Measurements from ENCODE around the gene DENND6A. TPM values are rescaled to one million over a fixed set of nuclear protein-coding genes. Genes with fewer than 3 reads are reported as not detected.

DENND6A gene, protein sequence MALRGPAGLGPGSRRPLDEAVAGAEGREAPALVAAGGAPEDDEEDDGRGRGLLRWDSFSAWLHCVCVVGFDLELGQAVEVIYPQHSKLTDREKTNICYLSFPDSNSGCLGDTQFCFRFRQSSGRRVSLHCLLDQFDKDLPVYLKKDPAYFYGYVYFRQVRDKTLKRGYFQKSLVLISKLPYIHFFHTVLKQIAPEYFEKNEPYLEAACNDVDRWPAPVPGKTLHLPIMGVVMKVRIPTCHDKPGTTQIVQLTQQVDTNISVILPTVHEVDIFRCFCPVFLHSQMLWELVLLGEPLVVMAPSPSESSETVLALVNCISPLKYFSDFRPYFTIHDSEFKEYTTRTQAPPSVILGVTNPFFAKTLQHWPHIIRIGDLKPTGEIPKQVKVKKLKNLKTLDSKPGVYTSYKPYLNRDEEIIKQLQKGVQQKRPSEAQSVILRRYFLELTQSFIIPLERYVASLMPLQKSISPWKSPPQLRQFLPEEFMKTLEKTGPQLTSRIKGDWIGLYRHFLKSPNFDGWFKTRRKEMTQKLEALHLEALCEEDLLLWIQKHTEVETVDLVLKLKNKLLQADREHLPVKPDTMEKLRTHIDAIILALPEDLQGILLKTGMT
- total RNA-seq: 1 to 10 TPM; 5.9 to 9.9 TPM

DNA sequence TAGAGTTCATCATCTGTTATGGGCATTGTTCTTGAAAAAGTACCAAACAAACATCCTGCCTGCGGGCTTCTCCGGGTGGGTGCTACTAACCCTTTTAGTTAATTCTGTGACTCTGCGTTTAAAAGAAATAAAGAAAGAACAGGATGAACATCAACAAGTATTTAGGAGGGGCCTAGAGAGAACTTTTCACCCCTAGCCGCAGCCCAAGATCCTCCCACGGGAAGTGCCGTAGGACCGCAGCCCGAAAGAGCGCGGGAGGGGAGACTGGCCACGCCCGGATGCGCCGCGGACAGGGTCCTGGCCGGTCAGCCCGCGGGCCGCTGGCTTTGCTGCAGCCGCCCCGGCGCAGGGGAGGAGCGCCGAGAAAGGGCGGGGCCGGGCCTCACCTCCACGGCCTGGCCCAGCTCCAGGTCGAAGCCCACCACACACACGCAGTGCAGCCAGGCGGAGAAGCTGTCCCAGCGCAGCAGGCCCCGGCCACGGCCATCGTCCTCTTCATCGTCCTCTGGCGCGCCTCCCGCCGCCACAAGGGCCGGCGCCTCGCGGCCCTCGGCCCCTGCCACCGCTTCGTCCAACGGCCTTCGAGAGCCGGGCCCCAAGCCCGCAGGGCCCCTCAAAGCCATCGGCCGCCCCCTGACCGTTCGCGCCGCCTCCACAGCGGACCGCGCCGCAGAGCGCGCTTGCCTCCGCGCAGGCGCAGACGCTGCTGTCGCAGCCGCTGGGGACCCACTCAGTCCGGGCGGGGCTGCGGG, at the start of gene DENND6A:
Gene DENND6A, minus strand, starts transcription at position 682 of the 752 bp plus-strand sequence. Its CDS starts 59 bp downstream, at position 623.
- no peaks in the 10 kb centered on the region for H3K9me3 ChIP-seq
- peak within 1 kb of the TSS; percentile 90 to 93 for H3K4me3 ChIP-seq
- peaks cover 36% of the 10 kb centered on the region for H3K4me1 ChIP-seq
- no peaks in the 10 kb centered on the region for H3K36me3 ChIP-seq (replicated peaks in 1 of 2; ENCODE audit: insufficient read depth in 1 of 2, low read depth in 2 of 2)
- 0% methylated on average over 10 to 68 of the region's 71 CpGs for WGBS, 2 donors
- intact Hi-C loops (cut with DNase I): no loop called here
- H3K27ac ChIP-seq: peak within 1 kb of the TSS; percentile 89 to 98 (median 94)
- TF ChIP-seq, protein P1, sequence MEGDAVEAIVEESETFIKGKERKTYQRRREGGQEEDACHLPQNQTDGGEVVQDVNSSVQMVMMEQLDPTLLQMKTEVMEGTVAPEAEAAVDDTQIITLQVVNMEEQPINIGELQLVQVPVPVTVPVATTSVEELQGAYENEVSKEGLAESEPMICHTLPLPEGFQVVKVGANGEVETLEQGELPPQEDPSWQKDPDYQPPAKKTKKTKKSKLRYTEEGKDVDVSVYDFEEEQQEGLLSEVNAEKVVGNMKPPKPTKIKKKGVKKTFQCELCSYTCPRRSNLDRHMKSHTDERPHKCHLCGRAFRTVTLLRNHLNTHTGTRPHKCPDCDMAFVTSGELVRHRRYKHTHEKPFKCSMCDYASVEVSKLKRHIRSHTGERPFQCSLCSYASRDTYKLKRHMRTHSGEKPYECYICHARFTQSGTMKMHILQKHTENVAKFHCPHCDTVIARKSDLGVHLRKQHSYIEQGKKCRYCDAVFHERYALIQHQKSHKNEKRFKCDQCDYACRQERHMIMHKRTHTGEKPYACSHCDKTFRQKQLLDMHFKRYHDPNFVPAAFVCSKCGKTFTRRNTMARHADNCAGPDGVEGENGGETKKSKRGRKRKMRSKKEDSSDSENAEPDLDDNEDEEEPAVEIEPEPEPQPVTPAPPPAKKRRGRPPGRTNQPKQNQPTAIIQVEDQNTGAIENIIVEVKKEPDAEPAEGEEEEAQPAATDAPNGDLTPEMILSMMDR (IDR thresholded peaks at IDR 0.05): peak in 1 of 7 experiments; percentile 26
- peak; percentile 85 to 91 (median 88) for TF ChIP-seq POLR2A (IDR thresholded peaks at IDR 0.05)
- H3K27me3 ChIP-seq: no peaks in the 10 kb centered on the region
- peak; percentile 66 to 80 (median 76) for DNase-seq
- ATAC-seq: peak; percentile 96

DNA sequence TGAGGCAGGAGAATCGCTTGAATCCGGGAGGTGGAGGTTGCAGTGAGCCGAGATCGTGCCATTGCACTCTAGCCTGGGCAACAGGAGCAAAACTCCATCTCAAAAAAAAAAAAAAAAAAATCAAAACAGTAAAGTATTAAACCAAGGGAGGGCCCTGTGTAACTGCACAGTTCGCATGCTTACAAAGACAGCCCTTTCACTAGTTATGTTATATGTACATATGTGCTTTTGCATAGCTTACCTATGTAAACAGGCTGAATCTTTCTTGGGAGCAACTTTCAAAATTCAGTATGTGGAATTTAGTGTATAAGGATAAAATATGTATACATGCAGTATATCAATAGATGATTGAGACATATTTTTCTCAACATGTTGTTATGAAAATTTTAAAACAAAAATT, 47.1 kb upstream of the DENND6A start:
- intact Hi-C loops (cut with DNase I): no loop called here
- no peaks in the 10 kb centered on the region for H3K4me1 ChIP-seq
- no peaks in the 10 kb centered on the region for H3K36me3 ChIP-seq (replicated peaks in 1 of 2; ENCODE audit: insufficient read depth in 1 of 2, low read depth in 2 of 2)
- H3K27me3 ChIP-seq: no peaks in the 10 kb centered on the region
- H3K4me3 ChIP-seq: no peak overlapping the region
- no peak for TF ChIP-seq POLR2A (IDR thresholded peaks at IDR 0.05)
- TF ChIP-seq, protein P1 (IDR thresholded peaks at IDR 0.05): no peak
- ATAC-seq: no peak
- no peaks in the 10 kb centered on the region for H3K9me3 ChIP-seq
- 89 to 93% methylated on average over 5 of the region's 5 CpGs for WGBS, 2 donors
- no peak for DNase-seq
- H3K27ac ChIP-seq: no peak overlapping the region

DNA sequence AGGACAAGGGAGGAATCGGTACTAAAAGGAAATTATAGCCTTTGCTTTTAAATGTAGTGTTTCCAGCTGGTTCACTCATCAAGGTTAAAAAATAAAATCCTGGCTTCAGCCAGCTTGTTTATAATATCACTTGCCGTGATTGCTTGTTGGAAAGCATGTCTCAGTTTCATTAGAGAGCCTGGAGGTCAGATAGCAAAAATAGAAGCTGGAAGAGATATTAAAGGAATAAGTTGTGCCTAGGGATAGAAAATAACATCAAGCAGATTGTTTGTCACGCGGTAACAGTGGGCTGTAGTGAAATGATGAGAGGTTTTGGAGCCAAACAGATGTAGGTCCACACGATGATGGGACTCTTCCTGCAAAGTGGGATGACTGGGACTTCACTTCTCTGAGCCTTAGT, 45.5 kb upstream of the DENND6A start:
- Histone ChIP-seq H3K9me3 (no peaks in the 10 kb centered on the region), H3K4me1 (no peaks in the 10 kb centered on the region), H3K27me3 (no peaks in the 10 kb centered on the region), H3K27ac (no peak overlapping the region), H3K36me3 (replicated peaks in 1 of 2; ENCODE audit: insufficient read depth in 1 of 2, low read depth in 2 of 2) (no peaks in the 10 kb centered on the region), H3K4me3 (no peak overlapping the region)
- 76 to 83% methylated on average over 5 of the region's 5 CpGs for WGBS, 2 donors
- ATAC-seq (no peak), DNase-seq (no peak)
- intact Hi-C loops (cut with DNase I): no loop called here
- TF ChIP-seq, protein P1 (IDR thresholded peaks at IDR 0.05): no peak
- no peak for TF ChIP-seq POLR2A (IDR thresholded peaks at IDR 0.05)

DNA sequence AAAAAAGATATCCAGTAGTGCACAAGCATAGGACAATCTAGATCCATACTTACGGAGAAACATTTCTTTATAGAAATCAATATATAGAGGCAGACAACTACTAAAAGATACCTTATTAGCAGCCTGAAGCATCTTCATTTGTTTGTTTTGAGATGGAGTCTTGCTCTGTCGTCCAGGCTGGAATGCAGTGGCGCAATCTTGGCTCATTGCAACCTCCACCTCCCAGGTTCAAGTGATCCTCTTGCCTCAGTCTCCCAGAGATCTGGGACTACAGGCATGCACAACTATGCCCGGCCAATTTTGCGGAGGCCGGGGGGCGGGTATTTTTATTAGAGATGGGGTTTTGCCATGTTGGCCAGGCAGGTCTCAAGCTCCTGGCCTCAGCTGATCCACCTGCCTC, 45.0 kb upstream of the DENND6A start:
- no peaks in the 10 kb centered on the region for H3K27me3 ChIP-seq
- H3K36me3 ChIP-seq (replicated peaks in 1 of 2; ENCODE audit: insufficient read depth in 1 of 2, low read depth in 2 of 2): no peaks in the 10 kb centered on the region
- H3K4me3 ChIP-seq: no peak overlapping the region
- 91 to 94% methylated on average over 3 to 7 of the region's 7 CpGs for WGBS, 2 donors
- no peaks in the 10 kb centered on the region for H3K4me1 ChIP-seq
- DNase-seq (no peak), ATAC-seq (no peak)
- no peaks in the 10 kb centered on the region for H3K9me3 ChIP-seq
- intact Hi-C loops (cut with DNase I): no loop called here
- no peak overlapping the region for H3K27ac ChIP-seq
- no peak for TF ChIP-seq POLR2A (IDR thresholded peaks at IDR 0.05)
- TF ChIP-seq, protein P1 (IDR thresholded peaks at IDR 0.05): no peak

Measured in body of pancreas (tissue), 4 donors.